GM12878 (cell line): Measurements from ENCODE around the gene FOXP1. TPM values are rescaled to one million over a fixed set of nuclear protein-coding genes. Genes with fewer than 3 reads are reported as not detected.

Experiments used
- ATAC-seq: fragments of 200-7000 bp; cut with Tn5 transposase; 3 replicates; pipeline ENCODE4 v1.9.1; 2020; ENCODE audit warnings: mild to moderate bottlenecking, moderate library complexity
- BruUV-seq: library from RNA; stranded (reverse); fragments of 400-500 nt; replicated peaks from 2 replicates; lab custom pipeline; 2021; lab: Mats Ljungman, UMichigan
- CTCF ChIA-PET: fragments of 300-600 bp; sonication (Branson Sonifier 250); formaldehyde crosslinking; extraction: SDS; loops from one replicate; lab custom pipeline; 2021; ENCODE audit warnings: inconsistent platforms; lab: Yijun Ruan, JAX
- POLR2A ChIA-PET: fragments of 350-600 bp; formaldehyde crosslinking; extraction: SDS; loops from one replicate; lab custom pipeline; 2021; ENCODE audit warnings: inconsistent platforms; lab: Charles Lee
- RAD21 ChIA-PET: fragments of 300-600 bp; sonication (Branson Sonifier 250); formaldehyde crosslinking; loops from one replicate; lab custom pipeline; 2023; ENCODE audit warnings: antibody characterized with exemption; ENCODE audit not compliant: unreplicated experiment; lab: Charles Lee
- SMC1A ChIA-PET: fragments of 300-600 bp; sonication (Branson Sonifier 250); formaldehyde crosslinking; loops from one replicate; lab custom pipeline; 2023; ENCODE audit not compliant: unreplicated experiment, uncharacterized antibody; lab: Charles Lee
- DNase-seq: peaks from one replicate; pipeline ENCODE4 v3.0.0-alpha.2; 2011; ENCODE audit warnings: low read depth, low spot score
- FAIRE-seq: peaks from 3 replicates; lab custom pipeline; 2011; peaks lifted over from hg19 to GRCh38; lab: Jason Lieb, UNC
- H2AFZ ChIP-seq: 2 replicates; pipeline ENCODE4 v1.6.0; 2011; ENCODE audit warnings: low read depth, low read length, control low read depth; ENCODE audit not compliant: control insufficient read depth
- H3K27ac ChIP-seq: 2 replicates; pipeline ENCODE4 v1.5.1; 2011; ENCODE audit warnings: control low read depth; ENCODE audit not compliant: control insufficient read depth, insufficient read depth
- H3K27me3 ChIP-seq, 2 experiments: replicated peaks in 1 of 2; 2 replicates each; pipeline versions ENCODE4 v1.6.0 to v1.6.1; 2011; ENCODE audit warnings: low read length in 1 of 2; ENCODE audit not compliant: control insufficient read depth in 2 of 2, insufficient read depth in 2 of 2
- H3K36me3 ChIP-seq, 2 experiments: 2 replicates each; pipeline ENCODE4 v1.5.1; 2011; ENCODE audit warnings: low read length in 1 of 2; ENCODE audit not compliant: control insufficient read depth in 2 of 2, insufficient read depth in 2 of 2
- H3K4me1 ChIP-seq: 2 replicates; pipeline ENCODE4 v1.6.1; 2011; ENCODE audit warnings: mild to moderate bottlenecking, low read length, moderate library complexity, mixed read lengths; ENCODE audit not compliant: control insufficient read depth, insufficient read depth
- H3K4me2 ChIP-seq: 2 replicates; pipeline ENCODE4 v1.6.0; 2011; ENCODE audit warnings: control low read depth; ENCODE audit not compliant: control insufficient read depth, insufficient read depth
- H3K4me3 ChIP-seq: fragments of 200-600 bp; sonication (generic); 2 replicates; pipeline ENCODE4 v1.5.1; 2016
- H3K79me2 ChIP-seq: 2 replicates; pipeline ENCODE4 v1.6.0; 2011; ENCODE audit warnings: low read length; ENCODE audit not compliant: control insufficient read depth, insufficient read depth
- H3K9ac ChIP-seq: 2 replicates; pipeline ENCODE4 v1.8.0; 2011; ENCODE audit warnings: low read length, control low read depth, mixed read lengths; ENCODE audit not compliant: control insufficient read depth, insufficient read depth
- H3K9me3 ChIP-seq: replicated peaks from 3 replicates; pipeline ENCODE4 v1.5.1; 2011; ENCODE audit warnings: mild to moderate bottlenecking, low read length; ENCODE audit not compliant: control insufficient read depth, insufficient read depth
- H4K20me1 ChIP-seq: 2 replicates; pipeline ENCODE4 v1.6.0; 2011; ENCODE audit not compliant: control insufficient read depth, insufficient read depth
- FOXK2 ChIP-seq: fragments of 450-650 bp; IDR thresholded peaks from 2 replicates; pipeline ENCODE4 v1.6.1; 2017; ENCODE audit warnings: mild to moderate bottlenecking, moderate library complexity
- HDAC2 ChIP-seq: fragments of 200-600 bp; sonication (generic); IDR thresholded peaks from 2 replicates; pipeline ENCODE4 v1.6.1; 2017
- PML ChIP-seq: IDR thresholded peaks from 2 replicates; pipeline ENCODE4 v1.6.1; 2012; ENCODE audit warnings: low read length, inconsistent platforms
- RELA ChIP-seq: fragments of 450-650 bp; IDR thresholded peaks from 2 replicates; pipeline ENCODE4 v1.8.0; 2014; ENCODE audit warnings: borderline replicate concordance; ENCODE audit not compliant: partially characterized antibody
- SMARCA5 ChIP-seq: fragments of 450-650 bp; IDR thresholded peaks from 2 replicates; pipeline ENCODE4 v1.6.1; 2017; ENCODE audit warnings: mild to moderate bottlenecking
- ZZZ3 ChIP-seq: IDR thresholded peaks from 2 replicates; pipeline ENCODE4 v1.6.1; 2011; ENCODE audit warnings: low read depth; ENCODE audit not compliant: control insufficient read depth, insufficient read length
- WGBS: methylation state at CpG from one replicate; pipeline ENCODE4 v1.1.6; 2016; ENCODE audit warnings: low lambda C conversion rate; ENCODE audit not compliant: insufficient replicate concordance, insufficient coverage; ENCODE audit errors: missing lambda C conversion rate; 5-methylcytosine and 5-hydroxymethylcytosine counted together
- in situ Hi-C: fragments of 300-500 bp; cut with MboI; formaldehyde crosslinking; loops from 9 replicates; pipeline ENCODE4 v1.14.3; 2018; ENCODE audit warnings: mixed read lengths
- intact Hi-C: fragments of 100-400 bp; cut with micrococcal nuclease; formaldehyde crosslinking; loops from one replicate; pipeline ENCODE4 v1.14.2; 2022; ENCODE audit not compliant: unreplicated experiment
- polyA plus RNA-seq, 11 experiments: library from polyadenylated mRNA; depleted of rRNA in 4 of 11; unstranded in 6 of 11; stranded (reverse) in 5 of 11; fragments of >200 nt; fragmentation: Nextera tagmentation in 4 of 11; fragmentation: Illumina TruSeq in 1 of 11; extraction: Ambion mirVana in 4 of 11; extraction: Trizol in 1 of 11; gene quantifications; 1 replicate in 1 of 11; 2 replicates in 10 of 11; pipeline versions ENCODE4 v1.2.1 to v1.2.3, GENCODE V29; 2011 to 2016; ENCODE audit warnings: inconsistent platforms in 2 of 11, missing spikeins in 2 of 11, low read depth in 1 of 11
- total RNA-seq, 4 experiments: library from RNA; depleted of rRNA in 3 of 4; stranded (reverse); fragments of >200 nt in 3 of 4; fragmentation: Illumina TruSeq in 1 of 4; extraction: Trizol in 1 of 4; gene quantifications; 2 replicates each; pipeline versions ENCODE4 v1.2.1 to v1.2.3, GENCODE V29; 2013 to 2021
- TF ChIP-seq, protein P1 (sequence below): IDR thresholded peaks from 2 replicates; pipeline ENCODE4 v1.6.1; 2011; ENCODE audit warnings: low read depth, low read length, improper control_type of control experiment, borderline replicate concordance
- TF ChIP-seq, protein P2 (sequence below): fragments of 150-350 bp; IDR thresholded peaks from 2 replicates; pipeline ENCODE4 v1.6.1; 2014; ENCODE audit warnings: mild to moderate bottlenecking, low read depth, low read length

FOXP1 gene
- total and polyA plus RNA-seq, 10 of the 15 experiments (the other 5 are each of a cell fraction or from before 2014, with no cell fraction given) = 0.05 to 1.6 (median 0.20) TPM; not detected in 1

DNA sequence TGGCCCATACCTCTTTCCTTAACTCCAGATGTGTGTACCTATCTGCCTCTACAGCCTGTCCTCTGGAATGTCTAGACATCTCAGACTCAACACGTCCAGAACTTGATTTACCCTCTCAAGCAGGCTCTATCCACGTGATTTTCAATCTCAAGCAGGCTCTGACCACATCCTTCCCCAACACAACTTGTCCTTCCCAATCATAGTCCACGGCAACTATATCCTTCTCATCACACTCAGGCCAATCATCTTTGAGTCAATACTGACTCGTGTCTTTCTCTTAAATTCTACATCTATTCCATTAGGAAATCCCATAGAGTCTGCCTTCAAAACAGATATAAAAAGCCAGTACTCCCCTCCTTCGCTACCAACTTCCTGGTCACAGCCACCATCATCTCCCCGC lies 70.4 kb downstream of the FOXP1 start:
- ChIA-PET CTCF (no interaction called here), RAD21 (no interaction called here), POLR2A (no interaction called here), SMC1A (interaction anchor here (0.6 kb wide), 1 partner anchor 26 kb away, joined by 3 read pairs; no protein-coding TSS in a partner anchor)
- H3K27me3 ChIP-seq = no peaks in the 10 kb centered on the region; a peak in 1 of 4 replicates
- intact Hi-C loops (loop anchor here (5.0 kb wide), 1 partner anchor 506 kb away; no protein-coding TSS in a partner anchor), in situ Hi-C loops (no loop called here)
- no peaks in the 10 kb centered on the region for H3K36me3 ChIP-seq
- no peaks in the 10 kb centered on the region for H3K79me2 ChIP-seq
- FAIRE-seq = no peak
- H3K9me3 ChIP-seq = no peaks in the 10 kb centered on the region
- H2AFZ ChIP-seq = no peak overlapping the region
- H3K9ac ChIP-seq = no peak overlapping the region
- 25% methylated on average over 6 of the region's 6 CpGs for WGBS
- TF ChIP-seq RELA (no peak), HDAC2 (no peak), PML (no peak), SMARCA5 (no peak), ZZZ3 (no peak), FOXK2 (no peak)
- TF ChIP-seq, protein P1, sequence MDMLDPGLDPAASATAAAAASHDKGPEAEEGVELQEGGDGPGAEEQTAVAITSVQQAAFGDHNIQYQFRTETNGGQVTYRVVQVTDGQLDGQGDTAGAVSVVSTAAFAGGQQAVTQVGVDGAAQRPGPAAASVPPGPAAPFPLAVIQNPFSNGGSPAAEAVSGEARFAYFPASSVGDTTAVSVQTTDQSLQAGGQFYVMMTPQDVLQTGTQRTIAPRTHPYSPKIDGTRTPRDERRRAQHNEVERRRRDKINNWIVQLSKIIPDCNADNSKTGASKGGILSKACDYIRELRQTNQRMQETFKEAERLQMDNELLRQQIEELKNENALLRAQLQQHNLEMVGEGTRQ = no peak
- TF ChIP-seq, protein P2, sequence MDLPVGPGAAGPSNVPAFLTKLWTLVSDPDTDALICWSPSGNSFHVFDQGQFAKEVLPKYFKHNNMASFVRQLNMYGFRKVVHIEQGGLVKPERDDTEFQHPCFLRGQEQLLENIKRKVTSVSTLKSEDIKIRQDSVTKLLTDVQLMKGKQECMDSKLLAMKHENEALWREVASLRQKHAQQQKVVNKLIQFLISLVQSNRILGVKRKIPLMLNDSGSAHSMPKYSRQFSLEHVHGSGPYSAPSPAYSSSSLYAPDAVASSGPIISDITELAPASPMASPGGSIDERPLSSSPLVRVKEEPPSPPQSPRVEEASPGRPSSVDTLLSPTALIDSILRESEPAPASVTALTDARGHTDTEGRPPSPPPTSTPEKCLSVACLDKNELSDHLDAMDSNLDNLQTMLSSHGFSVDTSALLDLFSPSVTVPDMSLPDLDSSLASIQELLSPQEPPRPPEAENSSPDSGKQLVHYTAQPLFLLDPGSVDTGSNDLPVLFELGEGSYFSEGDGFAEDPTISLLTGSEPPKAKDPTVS = no peak
- H3K27ac ChIP-seq = no peak overlapping the region
- DNase-seq = no peak
- BruUV-seq = no TSS peak
- no peak for ATAC-seq
- H3K4me3 ChIP-seq = no peak overlapping the region
- H4K20me1 ChIP-seq = no peaks in the 10 kb centered on the region
- no peaks in the 10 kb centered on the region for H3K4me1 ChIP-seq
- no peak overlapping the region for H3K4me2 ChIP-seq
